Neural progenitor cell (in vitro differentiated cells): ENCODE results near the gene ATP8B3.

Experiments
- CTCF ChIP-seq: fragments of 200-600 bp; sonication (generic); IDR thresholded peaks from 2 replicates; pipeline ENCODE4 v1.5.1; 2017; ENCODE audit warnings: antibody characterized with exemption, mild to moderate bottlenecking
- EZH2 ChIP-seq: fragments of 200-600 bp; sonication (generic); IDR thresholded peaks from 2 replicates; pipeline ENCODE4 v1.6.1; 2017; ENCODE audit warnings: antibody characterized with exemption, mild to moderate bottlenecking, moderate library complexity

GRCh38 chr19:1780272-1780958 is 31.7 kb downstream of the ATP8B3 start:
- TF ChIP-seq CTCF (no peak), EZH2 (no peak)
